HTERT RPE-1 (cell line): ENCODE measurements around the gene RBM34.
"Not testable (repeated sequence)": the region's sequence is repeated elsewhere in the genome, so short reads cannot be mapped to it uniquely, and the experiment has no call there.

Source experiments
- in situ Hi-C: fragments of 300-500 bp; cut with MboI; formaldehyde crosslinking; loops from 4 replicates; pipeline ENCODE4 v1.14.3; 2020; ENCODE audit warnings: low sequenced_read_pairs

RBM34 gene

DNA sequence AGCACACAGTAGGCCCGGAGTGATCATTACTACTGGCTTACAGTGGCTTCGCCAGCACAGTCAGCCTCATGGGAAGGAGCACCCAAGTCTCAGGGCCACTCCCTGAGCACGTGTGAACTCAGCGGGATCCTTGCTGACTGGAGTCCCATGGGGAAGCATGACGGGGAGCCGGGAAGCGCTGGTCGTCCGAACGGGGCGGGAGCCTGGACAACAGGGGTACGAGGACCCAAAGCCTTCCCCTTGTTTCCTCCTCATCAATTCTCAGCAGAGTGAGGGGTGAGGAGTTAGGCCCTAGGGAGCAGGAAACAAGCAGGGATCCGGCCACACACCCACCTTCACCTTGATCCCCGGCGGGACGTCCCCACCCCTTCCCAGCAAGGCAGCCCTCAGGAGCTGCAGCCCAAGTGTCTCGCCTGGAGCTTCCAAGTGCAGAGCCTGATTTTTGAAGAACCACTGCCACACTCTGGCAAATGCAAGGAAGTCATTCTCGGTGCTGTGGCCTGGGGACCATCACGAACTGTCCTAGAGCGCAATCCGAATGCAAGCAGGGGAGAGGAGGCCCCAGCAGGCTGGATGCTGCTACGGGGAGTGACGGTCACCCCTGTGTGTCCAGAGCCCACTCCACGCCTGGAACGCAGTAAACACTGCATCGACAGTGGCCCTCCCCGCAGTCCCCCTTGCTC lies 67.9 kb downstream of the RBM34 start:
- in situ Hi-C loops, result no loop called here

DNA sequence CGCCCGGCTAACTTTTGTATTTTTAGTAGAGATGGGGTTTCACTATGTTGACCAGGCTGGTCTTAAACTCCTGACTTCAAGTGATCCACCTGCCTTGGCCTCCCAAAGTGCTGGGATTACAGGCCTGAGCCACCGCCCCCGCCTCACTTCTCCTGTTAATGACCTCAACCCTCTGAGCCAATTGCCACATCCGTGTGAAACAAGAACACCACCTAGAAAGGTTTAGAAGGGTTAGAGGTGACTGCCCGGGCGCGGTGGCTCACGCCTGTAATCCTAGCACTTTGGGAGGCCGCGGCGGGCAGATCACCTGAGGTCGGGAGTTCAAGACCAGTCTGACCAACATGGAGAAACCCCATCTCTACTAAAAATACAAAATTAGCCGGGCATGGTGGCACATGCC lies 68.6 kb downstream of the RBM34 start:
- in situ Hi-C loops, result not testable (repeated sequence)

DNA sequence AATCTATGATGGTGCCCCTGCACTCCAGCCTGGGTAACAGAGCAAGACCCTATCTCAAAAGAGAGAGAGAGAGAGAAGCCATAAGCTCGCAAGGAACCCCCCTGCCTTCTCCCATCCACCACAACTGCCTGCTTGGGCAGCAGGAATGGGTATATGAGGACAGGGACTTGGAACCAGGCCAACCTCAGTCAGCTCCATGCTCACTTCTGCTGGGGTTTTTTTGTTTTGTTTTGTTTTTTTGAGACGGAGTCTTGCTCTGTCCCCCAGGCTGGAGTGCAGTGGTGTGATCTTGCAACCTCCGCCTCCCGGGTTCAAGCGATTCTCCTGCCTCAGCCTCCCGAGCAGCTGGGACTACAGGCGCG lies 69.0 kb downstream of the RBM34 start:
- in situ Hi-C loops, result not testable (repeated sequence)

DNA sequence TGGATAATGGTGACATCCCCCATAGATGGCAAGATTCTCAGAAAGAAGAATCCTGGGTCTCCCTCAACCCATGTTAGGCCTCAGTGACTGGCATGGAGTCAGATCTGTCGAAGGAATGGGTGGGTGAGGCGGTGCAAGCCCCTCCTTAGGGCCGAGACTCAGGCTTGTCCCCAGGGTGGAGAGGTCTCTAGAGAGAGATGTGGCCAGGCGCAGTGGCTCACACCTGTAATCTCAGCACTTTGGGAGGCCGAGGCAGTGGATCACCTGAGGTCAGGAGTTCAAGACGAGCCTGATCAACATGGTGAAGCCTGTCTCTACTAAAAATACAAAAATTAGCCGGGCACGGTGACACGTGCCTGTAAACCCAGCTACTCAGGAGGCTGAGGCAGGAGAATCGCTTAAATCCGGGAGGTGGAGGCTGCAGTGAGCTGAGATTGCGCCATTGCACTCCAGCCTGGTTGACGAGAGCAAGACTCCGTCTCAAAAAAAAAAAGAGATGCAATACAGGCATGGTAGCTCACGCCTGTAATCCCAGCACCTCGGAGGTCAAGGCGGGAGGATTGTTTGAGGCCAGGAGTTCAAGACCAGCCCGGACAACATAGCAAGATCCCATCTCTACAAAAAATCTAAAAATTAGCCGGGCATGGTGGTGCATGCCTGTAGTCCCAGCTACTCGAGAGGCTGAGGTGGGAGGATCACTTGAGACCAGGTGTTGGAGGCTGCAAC lies 69.6 kb downstream of the RBM34 start:
- in situ Hi-C loops, result not testable (repeated sequence)

GRCh38 chr1:235090406-235091069 lies 70.5 kb downstream of the RBM34 start:
- in situ Hi-C loops, result no loop called here

GRCh38 chr1:235088907-235089306 lies 72.1 kb downstream of the RBM34 start:
- in situ Hi-C loops, result no loop called here

- in situ Hi-C loops, result no loop called here
These were observed 72.6 kb downstream of the RBM34 start for GRCh38 chr1:235088430-235088829.

GRCh38 chr1:235087906-235088305 lies 73.1 kb downstream of the RBM34 start:
- in situ Hi-C loops, result no loop called here

DNA sequence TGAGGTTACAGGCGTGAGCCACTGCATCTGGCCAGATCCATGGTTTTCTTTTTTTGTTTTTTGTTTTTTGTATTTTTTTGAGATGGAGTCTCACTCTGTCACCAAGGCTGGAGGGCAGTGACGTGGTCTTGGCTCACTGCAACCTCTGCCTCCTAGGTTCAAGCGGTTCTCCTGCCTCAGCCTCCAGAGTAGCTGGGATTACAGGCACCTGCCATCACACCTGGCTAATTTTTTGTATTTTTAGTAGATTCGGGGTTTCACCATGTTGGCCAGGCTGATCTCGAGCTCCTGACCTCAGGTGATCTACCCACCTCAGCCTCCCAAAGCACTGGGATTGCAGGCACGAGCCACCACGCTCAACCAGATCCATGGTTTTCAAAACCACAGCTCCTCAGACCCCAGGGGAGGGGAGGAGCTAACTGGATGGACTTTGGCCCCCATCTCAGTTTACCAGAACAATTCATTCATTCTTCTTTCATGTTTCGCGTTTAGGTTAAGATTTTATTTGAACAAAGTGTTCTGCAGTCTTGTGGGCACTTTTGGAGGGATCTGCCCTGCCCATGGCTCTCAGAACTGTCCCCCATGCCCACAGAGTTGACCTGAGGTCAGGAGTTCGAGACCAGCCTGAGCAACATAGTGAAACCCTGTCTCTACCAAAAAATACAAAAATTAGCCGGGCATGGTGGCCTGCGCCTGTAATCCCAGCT lies 75.5 kb downstream of the RBM34 start:
- in situ Hi-C loops, result not testable (repeated sequence)
